ENCODE data around the gene ZMIZ1.
A peak's percentile ranks its signal among the peaks of the same experiment; 100 is the strongest.

Gene ZMIZ1

GRCh38 chr10:79088176-79088575 is 19.4 kb downstream of the ZMIZ1 start:
- H3K79me2 ChIP-seq (ENCODE audit: insufficient read depth, low read length) = peaks cover 99% of the 10 kb centered on the region
- no peaks in the 10 kb centered on the region for H3K9me3 ChIP-seq (ENCODE audit: insufficient read depth, low read depth, low read length)
- peaks cover 98% of the 10 kb centered on the region for H4K20me1 ChIP-seq (ENCODE audit: insufficient read depth, low read length, poor library complexity, severe bottlenecking)
- TF ChIP-seq, protein P1, sequence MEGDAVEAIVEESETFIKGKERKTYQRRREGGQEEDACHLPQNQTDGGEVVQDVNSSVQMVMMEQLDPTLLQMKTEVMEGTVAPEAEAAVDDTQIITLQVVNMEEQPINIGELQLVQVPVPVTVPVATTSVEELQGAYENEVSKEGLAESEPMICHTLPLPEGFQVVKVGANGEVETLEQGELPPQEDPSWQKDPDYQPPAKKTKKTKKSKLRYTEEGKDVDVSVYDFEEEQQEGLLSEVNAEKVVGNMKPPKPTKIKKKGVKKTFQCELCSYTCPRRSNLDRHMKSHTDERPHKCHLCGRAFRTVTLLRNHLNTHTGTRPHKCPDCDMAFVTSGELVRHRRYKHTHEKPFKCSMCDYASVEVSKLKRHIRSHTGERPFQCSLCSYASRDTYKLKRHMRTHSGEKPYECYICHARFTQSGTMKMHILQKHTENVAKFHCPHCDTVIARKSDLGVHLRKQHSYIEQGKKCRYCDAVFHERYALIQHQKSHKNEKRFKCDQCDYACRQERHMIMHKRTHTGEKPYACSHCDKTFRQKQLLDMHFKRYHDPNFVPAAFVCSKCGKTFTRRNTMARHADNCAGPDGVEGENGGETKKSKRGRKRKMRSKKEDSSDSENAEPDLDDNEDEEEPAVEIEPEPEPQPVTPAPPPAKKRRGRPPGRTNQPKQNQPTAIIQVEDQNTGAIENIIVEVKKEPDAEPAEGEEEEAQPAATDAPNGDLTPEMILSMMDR (conservative IDR thresholded peaks at IDR 0.05; ENCODE audit: low read length) = no peak
- no peak for TF ChIP-seq EZH2phosphoT487 (IDR thresholded peaks at IDR 0.05; ENCODE audit: borderline replicate concordance)
- H3K27me3 ChIP-seq (ENCODE audit: insufficient read depth, low read length, poor library complexity, severe bottlenecking) = no peaks in the 10 kb centered on the region
- H3K4me1 ChIP-seq (ENCODE audit: insufficient read depth, low read length, poor library complexity, severe bottlenecking) = peaks cover 76% of the 10 kb centered on the region
- H3F3A ChIP-seq (ENCODE audit: low read depth) = no peaks in the 10 kb centered on the region
- no peak overlapping the region for H3K9ac ChIP-seq (ENCODE audit: low read depth, low read length, poor library complexity, severe bottlenecking)
- H3K4me3 ChIP-seq (ENCODE audit: low read length, poor library complexity, severe bottlenecking) = no peak overlapping the region
- peak overlapping the region; percentile 7 for H3K4me2 ChIP-seq (ENCODE audit: low read depth, low read length, poor library complexity, severe bottlenecking)
- H2AFZ ChIP-seq (ENCODE audit: low read length) = no peak overlapping the region
- no peaks in the 10 kb centered on the region for H3K9me2 ChIP-seq (replicated peaks; ENCODE audit: low read depth, low read length)
- peaks cover 27% of the 10 kb centered on the region; the same call in 1 of the 2 replicates for H3K36me3 ChIP-seq (ENCODE audit: insufficient read depth, low read length)

DNA sequence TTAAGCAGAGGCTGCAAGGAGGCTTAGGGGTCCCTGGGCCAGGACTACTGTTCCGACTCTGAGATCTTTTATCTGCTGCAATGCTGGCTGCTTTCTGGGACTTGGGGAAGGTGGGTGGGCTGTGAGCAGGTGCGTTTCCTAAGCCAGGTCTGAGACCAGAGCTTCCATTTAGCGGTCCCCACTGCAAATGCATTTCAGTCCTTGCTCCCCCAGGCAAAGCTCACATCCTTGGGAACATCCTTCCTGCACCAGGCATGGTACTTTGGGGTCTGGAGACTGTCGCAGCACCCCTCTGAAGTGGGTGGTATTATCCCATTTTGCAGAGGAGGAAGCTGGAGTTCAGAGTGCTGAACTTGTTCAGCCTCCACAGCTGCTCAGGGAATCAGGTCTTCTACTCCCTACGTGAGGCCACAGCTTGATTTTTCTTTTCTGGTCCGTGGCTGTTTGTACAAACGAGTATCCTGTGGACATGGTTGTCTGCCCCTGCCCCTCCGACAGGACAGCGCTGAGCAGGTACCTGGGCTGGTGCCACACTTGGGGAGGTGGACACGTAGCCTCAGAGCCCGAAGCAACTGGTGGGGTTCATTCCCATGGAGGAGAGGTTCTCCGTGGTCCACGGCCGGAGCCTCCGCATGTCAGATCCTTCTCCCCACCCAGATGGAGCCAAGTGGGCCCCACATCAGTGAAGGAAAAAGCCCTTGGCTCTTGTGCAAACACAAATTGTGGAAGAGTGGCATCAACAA is 20.0 kb downstream of the ZMIZ1 start:
- no peaks in the 10 kb centered on the region for H3F3A ChIP-seq (ENCODE audit: low read depth)
- H3K79me2 ChIP-seq (ENCODE audit: insufficient read depth, low read length) = peaks cover 99% of the 10 kb centered on the region
- H3K4me1 ChIP-seq (ENCODE audit: insufficient read depth, low read length, poor library complexity, severe bottlenecking) = peaks cover 75% of the 10 kb centered on the region
- no peaks in the 10 kb centered on the region for H3K9me2 ChIP-seq (replicated peaks; ENCODE audit: low read depth, low read length)
- peaks cover 27% of the 10 kb centered on the region; the same call in 1 of the 2 replicates for H3K36me3 ChIP-seq (ENCODE audit: insufficient read depth, low read length)
- H3K27me3 ChIP-seq (ENCODE audit: insufficient read depth, low read length, poor library complexity, severe bottlenecking) = no peaks in the 10 kb centered on the region
- no peak overlapping the region for H3K4me2 ChIP-seq (ENCODE audit: low read depth, low read length, poor library complexity, severe bottlenecking)
- no peak for TF ChIP-seq EZH2phosphoT487 (IDR thresholded peaks at IDR 0.05; ENCODE audit: borderline replicate concordance)
- TF ChIP-seq, protein P1 (conservative IDR thresholded peaks at IDR 0.05; ENCODE audit: low read length) = no peak
- H3K4me3 ChIP-seq (ENCODE audit: low read length, poor library complexity, severe bottlenecking) = no peak overlapping the region
- H3K9ac ChIP-seq (ENCODE audit: low read depth, low read length, poor library complexity, severe bottlenecking) = no peak overlapping the region
- peaks cover 98% of the 10 kb centered on the region for H4K20me1 ChIP-seq (ENCODE audit: insufficient read depth, low read length, poor library complexity, severe bottlenecking)
- no peak overlapping the region for H2AFZ ChIP-seq (ENCODE audit: low read length)
- H3K9me3 ChIP-seq (ENCODE audit: insufficient read depth, low read depth, low read length) = no peaks in the 10 kb centered on the region

DNA sequence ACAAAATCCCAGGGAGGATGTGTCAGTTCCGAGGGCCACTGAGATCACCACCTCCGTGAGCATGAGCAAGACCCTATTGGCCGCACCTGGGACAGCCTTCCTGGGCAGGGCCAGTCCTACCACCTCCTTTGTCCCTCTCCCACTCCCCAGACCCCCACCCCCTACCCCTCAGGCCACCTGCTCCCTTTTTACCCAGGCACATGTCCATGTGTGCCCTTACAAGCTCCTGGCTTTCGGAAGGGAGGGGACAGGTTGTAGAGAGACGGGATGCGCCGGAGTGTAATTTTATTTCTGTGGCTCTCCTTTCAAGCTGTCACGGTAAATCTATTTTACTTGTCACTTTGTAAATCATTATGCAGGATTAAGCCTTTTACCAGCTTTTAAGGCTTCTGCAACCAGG is 20.9 kb downstream of the ZMIZ1 start:
- H3K4me2 ChIP-seq (ENCODE audit: low read depth, low read length, poor library complexity, severe bottlenecking) = peak overlapping the region; percentile 32
- no peak overlapping the region for H3K4me3 ChIP-seq (ENCODE audit: low read length, poor library complexity, severe bottlenecking)
- no peak overlapping the region for H3K9ac ChIP-seq (ENCODE audit: low read depth, low read length, poor library complexity, severe bottlenecking)
- H3K9me3 ChIP-seq (ENCODE audit: insufficient read depth, low read depth, low read length) = no peaks in the 10 kb centered on the region
- peaks cover 99% of the 10 kb centered on the region for H3K79me2 ChIP-seq (ENCODE audit: insufficient read depth, low read length)
- H3K4me1 ChIP-seq (ENCODE audit: insufficient read depth, low read length, poor library complexity, severe bottlenecking) = peaks cover 74% of the 10 kb centered on the region
- no peaks in the 10 kb centered on the region for H3K9me2 ChIP-seq (replicated peaks; ENCODE audit: low read depth, low read length)
- peaks cover 98% of the 10 kb centered on the region for H4K20me1 ChIP-seq (ENCODE audit: insufficient read depth, low read length, poor library complexity, severe bottlenecking)
- H3K27me3 ChIP-seq (ENCODE audit: insufficient read depth, low read length, poor library complexity, severe bottlenecking) = no peaks in the 10 kb centered on the region
- H3K36me3 ChIP-seq (ENCODE audit: insufficient read depth, low read length) = peaks cover 33% of the 10 kb centered on the region; the same call in 1 of the 2 replicates
- H2AFZ ChIP-seq (ENCODE audit: low read length) = no peak overlapping the region
- no peaks in the 10 kb centered on the region for H3F3A ChIP-seq (ENCODE audit: low read depth)
- TF ChIP-seq EZH2phosphoT487 (IDR thresholded peaks at IDR 0.05; ENCODE audit: borderline replicate concordance) = no peak
- TF ChIP-seq, protein P1 (conservative IDR thresholded peaks at IDR 0.05; ENCODE audit: low read length) = no peak

All from Loucy (cell line).